DMS79 treated with DMSO at 0.1 percent for 48 hours (cell line): ENCODE measurements around the gene HRC.
"Not testable (repeated sequence)": the region's sequence is repeated elsewhere in the genome, so short reads cannot be mapped to it uniquely, and the experiment has no call there.

Source experiments
- DNase-seq: peaks from one replicate; lab custom pipeline; 2025; lab: John Stamatoyannopoulos, UW

The HRC gene

GRCh38 chr19:49155005-49155819 is at the start of gene HRC:
Gene HRC (minus strand): TSS chr19:49155396. CDS start chr19:49155237, 159 bp downstream.
- no peak for DNase-seq

GRCh38 chr19:49201042-49201441 is 45.8 kb upstream of the HRC start:
- DNase-seq: no peak

- no peak for DNase-seq
Observed at GRCh38 chr19:49200238-49200862, 45.2 kb upstream of the HRC start.

GRCh38 chr19:49196527-49197240 is 41.5 kb upstream of the HRC start:
- peak; percentile 80 for DNase-seq

- peak; percentile 20 for DNase-seq
Observed at GRCh38 chr19:49194408-49194807, 39.2 kb upstream of the HRC start.

GRCh38 chr19:49193822-49194394 is 38.7 kb upstream of the HRC start:
- DNase-seq: no peak

GRCh38 chr19:49190781-49191180 is 35.6 kb upstream of the HRC start:
- no peak for DNase-seq

- DNase-seq: no peak
Observed at GRCh38 chr19:49189259-49189658, 34.1 kb upstream of the HRC start.

GRCh38 chr19:49188626-49189200 is 33.5 kb upstream of the HRC start:
- DNase-seq: no peak

GRCh38 chr19:49186108-49186507 is 30.9 kb upstream of the HRC start:
- no peak for DNase-seq

- DNase-seq: no peak
Observed at GRCh38 chr19:49182848-49183375, 27.7 kb upstream of the HRC start.

- DNase-seq: not testable (repeated sequence)
Observed at GRCh38 chr19:49182010-49182847, 27.0 kb upstream of the HRC start.

GRCh38 chr19:49180659-49181058 is 25.5 kb upstream of the HRC start:
- no peak for DNase-seq

- DNase-seq: no peak
Observed at GRCh38 chr19:49173198-49173597, 18.0 kb upstream of the HRC start.

- no peak for DNase-seq
Observed at GRCh38 chr19:49168421-49168820, 13.2 kb upstream of the HRC start.

GRCh38 chr19:49167857-49168409 is 12.7 kb upstream of the HRC start:
- DNase-seq: no peak

GRCh38 chr19:49165865-49166301 is 10.7 kb upstream of the HRC start:
- DNase-seq: no peak

- DNase-seq: no peak
Observed at GRCh38 chr19:49165111-49165750, 10.0 kb upstream of the HRC start.

GRCh38 chr19:49161987-49162386 is 6.8 kb upstream of the HRC start:
- peak; percentile 54 for DNase-seq
